Measurements from ENCODE around the gene CDC42BPA.
"Not testable (repeated sequence)": the region's sequence is repeated elsewhere in the genome, so short reads cannot be mapped to it uniquely, and the experiment has no call there.

Gene CDC42BPA

DNA sequence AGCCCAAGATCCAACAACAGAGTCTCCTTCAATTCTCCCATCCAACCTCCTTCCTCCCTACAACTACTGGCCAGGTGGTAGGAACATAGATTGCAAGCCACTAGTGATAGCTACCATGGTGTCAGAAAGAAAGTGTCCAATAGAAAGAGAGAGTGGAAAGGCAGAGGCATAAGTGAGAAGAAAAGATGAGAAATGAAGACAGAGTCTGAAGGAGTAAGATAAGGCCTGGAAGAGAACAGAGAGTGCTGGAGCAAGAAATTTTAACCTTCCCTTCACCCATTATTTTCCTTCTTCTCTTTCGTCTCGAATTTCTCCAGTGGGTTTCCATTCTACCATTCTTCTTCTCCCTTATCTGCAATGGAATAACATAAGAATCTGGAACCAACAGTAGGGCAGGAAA, 57.9 kb downstream of the CDC42BPA start:
- no peak for FAIRE-seq

DNA sequence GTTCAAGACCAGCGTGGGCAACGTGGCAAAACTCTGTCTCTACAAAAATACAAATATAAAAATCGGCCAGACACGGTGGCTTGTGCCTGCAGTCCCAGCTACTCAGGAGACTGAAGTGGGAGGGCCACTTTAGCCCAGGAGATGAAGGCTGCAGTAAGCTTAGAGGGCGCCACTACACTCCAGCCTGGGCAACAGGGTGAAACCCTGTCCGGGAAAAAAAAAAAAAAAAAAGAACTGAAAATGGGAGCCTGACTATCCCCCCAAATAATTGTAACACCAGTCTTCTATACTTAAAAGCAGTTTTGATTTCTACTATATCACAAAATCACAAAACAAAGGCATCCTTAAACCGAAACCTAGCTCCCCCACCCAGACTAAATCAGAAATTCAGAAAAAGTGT, 60.3 kb downstream of the CDC42BPA start:
- no peak for FAIRE-seq

DNA sequence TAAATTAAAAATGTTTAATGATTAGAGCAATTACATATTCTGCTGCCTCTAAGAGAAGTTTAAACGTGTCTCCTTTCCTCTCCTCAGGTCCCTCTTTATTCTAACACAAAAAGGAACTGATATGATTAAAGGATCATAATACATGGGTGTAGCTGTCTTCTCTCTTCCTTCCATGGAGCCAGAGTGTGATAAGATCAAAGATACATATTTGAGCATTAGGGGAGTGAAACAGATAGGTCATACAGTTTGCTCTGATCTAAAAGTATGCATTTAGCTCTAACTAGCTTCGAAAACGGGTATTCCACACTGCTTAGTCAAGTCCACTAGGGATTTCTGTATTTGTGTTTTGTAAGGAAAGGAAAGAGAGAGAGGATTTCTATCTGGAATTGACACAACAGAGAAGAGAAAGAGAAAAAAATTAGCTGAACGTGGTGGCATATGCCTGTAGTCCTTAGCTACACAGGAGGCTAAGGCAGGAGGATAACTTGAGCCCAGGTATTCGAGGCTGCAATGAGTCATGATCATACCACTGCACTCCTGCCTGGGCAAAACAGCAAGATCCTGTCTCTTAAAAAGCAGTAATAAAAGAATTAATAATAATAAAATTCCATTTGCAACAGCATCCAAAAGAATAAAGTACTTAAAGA, 63.1 kb downstream of the CDC42BPA start:
- FAIRE-seq: no peak

DNA sequence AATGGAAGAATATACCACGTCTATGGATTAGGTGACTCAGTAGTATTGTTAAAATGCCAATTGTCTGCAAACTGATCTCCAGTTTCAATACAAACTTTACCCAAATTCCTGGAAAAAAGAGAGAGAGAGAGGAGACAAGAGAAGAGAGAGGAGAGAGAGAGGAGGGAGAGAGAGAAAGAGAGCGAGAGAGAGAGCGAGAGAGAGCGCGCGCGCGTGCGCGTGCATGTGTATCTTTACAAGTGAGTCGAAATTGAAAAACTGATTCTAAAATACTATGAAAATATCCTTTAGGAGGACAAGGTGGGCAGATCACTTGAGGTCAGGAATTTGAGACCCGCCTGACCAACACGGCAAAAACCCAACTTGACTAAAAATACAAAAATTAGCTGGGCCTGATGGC, 65.2 kb downstream of the CDC42BPA start:
- FAIRE-seq: no peak

DNA sequence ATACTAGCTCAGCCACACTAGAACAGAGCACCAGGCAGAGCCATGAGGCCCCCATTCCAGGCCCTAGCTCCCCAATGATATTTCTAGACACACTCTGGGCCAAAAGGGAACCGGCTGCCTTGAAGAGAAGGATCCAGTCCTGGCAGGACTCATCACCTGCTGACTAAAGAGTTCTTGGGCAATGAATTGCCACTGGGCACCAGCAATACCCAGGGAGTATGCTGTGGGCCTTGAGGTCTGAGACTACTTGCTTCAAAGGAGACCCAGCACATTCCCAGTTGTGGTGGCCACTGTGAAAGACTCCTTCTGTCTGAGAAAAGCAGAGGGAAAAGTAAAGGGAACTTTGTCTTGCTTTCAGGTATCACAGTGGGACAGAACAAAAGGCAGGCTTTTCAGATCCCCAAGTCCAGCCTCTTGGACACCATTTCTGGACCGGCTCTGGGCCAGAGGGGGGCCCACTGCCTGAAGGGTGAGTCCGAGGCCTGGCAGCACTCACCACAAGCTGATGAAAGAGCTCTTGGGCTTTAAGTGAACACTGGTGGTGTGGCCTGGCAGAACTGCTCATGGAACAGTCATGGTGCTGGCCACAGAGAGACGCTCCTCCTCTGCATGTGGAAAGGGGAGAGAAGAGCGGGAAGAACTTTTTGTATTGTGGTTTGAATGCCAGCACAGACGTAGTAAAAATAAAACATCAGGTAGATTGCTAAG, 72.5 kb downstream of the CDC42BPA start:
- FAIRE-seq: no peak

DNA sequence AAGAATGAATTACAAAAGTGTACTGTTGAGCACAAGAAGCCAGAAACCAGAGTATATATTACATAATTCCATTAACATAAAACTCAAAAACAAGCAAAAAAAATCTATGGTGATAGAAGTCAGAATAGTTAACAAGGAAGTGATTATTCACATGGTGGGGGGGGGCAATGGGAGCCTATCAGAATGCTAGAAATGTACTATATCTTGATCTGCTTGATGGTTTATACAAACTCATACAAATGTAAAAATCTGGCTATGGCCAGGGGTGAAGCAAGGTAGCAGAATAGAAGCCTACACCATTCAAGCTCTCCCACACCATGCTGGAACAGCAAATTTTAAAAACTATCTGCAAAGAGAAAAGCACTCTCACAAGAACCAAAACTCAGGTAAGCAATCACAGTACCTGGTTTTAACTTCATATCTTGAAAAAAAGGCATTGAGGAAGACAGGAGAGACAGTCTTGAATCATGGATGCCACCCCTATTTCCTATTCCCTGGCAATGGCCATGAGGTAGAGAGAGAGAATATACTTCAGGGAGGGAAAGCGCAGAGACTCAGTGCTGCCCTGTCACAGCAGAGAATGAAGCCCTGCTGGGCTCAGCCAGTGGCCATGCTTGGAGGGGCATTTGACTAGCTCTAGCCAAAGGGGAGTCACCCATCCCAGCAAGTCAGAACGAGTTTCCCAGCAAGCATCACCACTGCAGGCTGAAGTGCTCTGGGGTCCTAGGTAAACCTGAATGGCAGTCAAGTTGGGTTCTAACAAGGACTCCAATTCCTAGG, 73.8 kb downstream of the CDC42BPA start:
- FAIRE-seq: peak; percentile 56

DNA sequence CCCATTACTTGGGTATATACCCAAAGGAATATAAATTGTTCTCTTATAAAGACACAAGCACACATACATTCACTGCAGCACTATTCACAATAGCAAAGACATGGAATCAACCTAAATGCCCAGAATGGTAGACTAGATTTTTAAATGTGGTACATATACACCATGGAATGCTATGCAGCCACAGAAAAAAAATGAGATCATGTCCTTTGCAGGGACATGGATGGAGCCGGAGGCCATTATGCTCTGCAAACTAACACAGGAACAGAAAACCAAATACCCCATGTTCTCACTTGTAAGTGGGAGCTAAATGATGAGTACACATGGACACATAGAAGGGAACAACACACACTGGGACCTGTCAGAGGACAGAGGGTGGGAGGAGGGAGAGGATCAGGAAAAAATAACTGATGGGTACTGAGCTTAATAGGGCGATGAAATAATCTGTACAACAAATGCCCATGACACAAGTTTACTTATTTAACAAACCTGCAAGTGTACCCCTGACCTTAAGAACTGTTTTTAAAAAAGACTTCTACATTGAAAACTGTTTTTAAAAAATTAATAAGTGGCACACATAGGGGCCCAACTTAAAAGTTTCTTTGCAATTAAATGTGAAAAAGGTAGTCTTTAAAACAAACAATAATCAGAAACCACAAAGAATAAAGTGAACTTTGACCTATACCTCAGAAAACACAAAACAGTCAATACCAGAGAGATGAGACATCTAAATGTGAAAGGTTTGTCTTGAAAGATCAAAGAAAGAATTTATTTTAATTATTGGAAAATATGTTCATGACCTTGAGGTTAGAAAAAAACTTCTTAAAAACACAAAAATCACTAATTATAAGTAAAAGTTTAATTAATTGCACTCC, 75.2 kb downstream of the CDC42BPA start:
- peak; percentile 72 for FAIRE-seq

DNA sequence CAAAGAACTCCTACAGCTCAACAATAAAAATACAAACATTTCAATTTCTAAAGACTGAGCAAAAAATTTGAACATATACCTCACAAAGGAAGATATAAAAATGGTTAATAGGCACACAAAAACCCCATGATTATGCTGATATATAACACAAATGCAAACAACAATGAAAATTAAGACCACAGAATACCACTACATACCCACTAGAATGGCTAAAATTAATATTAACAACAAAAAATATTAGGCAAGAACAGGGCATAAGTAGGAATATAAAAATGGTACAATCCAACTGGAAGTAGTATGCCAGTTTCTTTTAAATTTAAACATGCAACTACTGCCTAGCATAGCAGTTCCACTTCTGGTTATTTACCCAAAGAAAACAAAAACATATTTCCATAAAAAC, 77.3 kb downstream of the CDC42BPA start:
- peak; percentile 17 for FAIRE-seq

DNA sequence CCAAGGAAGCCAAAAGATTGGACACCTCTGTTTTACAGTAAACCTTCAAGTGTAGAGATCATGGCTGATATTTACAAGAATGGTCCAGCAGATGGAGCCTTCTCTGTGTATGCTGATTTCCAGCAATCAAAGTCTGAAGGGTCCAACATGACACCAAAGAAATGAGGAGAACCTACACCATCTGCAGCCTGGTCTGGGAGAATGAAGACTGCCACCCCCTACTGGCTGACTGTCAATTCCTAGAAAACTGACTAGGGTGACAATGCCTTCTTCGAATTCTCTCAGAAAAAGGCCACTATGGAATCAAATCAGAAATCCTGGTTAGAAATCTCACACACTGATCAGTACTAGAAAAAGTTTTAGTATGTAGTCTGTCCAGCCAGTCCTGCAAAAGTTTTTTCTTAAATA, 83.3 kb downstream of the CDC42BPA start:
- FAIRE-seq: peak; percentile 98

DNA sequence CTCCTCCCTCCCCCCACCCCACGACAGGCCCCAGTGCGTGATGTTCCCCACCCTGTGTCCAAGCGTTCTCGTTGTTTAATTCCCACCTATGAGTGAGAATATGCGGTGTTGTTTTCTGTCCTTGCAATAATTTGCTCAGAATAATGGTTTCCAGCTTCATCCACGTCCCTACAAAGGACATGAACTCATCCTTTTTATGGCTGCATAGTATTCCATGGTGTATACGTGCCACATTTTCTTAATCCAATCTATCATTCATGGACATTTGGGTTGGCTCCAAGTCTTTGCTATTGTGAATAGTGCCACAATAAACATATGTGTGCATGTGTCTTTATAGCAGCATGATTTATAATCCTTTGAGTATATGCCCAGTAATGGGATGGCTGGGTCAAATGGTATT, 87.2 kb downstream of the CDC42BPA start:
- FAIRE-seq: not testable (repeated sequence)

DNA sequence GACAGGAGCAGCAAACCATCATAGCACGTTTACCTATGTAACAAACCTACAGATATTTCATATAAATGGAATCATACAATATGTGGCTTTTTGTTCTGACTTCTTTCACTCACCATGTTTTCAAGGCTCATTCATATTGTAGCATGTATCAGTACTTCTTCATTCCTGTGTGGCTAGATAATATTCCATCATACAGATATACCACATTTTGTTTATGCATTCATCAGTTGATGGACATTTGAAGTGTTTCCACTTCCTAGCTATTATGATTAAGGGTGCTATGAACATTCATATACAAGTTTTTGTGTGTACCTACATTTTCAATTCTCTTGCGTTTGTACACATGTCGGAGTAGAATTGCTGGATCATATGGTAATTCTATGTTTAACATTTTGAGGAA, 90.1 kb downstream of the CDC42BPA start:
- FAIRE-seq: no peak

DNA sequence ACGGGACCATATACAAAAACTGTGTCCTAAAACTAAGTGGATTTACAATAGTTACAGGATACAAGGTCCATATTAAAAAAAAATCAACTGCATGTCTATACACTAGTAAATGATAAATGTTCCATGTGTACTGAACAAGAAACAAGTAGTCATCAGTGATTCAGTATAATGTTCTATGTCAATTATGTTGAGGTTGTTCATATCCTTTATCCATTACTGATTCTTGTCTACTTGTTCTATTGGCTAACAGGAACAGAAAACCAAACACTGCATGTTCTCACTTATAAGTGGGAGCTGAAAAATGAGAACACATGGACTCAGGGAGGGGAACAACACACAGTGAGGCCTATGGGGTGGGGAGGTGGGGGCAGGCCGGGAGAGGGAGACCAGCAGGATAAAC, 90.5 kb downstream of the CDC42BPA start:
- no peak for FAIRE-seq

DNA sequence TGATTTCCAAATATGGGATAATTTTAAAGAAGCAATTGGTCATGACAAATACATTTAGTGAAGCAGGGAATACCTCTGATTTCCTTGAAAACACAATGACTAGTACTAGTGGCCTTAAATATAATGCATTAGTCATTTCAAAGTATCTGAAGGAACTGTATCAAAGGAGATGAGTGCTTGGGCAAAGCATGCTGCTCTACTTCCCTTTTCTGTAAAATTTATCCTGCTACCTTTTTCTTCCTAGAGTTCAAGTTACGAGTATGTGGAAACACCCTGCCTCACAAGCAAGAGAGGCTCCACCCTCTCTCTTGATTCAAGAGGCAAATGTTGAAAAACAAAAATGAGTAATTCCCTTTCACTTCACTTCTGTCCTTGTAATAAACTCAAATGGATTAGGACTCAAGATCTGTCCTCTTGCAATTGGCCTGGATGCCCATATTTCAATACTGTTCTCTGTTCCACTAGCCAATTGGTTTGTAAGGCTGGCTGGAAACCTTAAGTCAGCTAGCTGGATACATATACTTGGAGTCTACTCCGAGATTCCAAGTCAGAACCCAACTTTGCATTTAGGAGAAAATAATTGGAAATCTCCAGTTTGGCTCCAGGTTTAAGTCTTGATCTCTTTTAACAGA, 92.5 kb downstream of the CDC42BPA start:
- FAIRE-seq: no peak

DNA sequence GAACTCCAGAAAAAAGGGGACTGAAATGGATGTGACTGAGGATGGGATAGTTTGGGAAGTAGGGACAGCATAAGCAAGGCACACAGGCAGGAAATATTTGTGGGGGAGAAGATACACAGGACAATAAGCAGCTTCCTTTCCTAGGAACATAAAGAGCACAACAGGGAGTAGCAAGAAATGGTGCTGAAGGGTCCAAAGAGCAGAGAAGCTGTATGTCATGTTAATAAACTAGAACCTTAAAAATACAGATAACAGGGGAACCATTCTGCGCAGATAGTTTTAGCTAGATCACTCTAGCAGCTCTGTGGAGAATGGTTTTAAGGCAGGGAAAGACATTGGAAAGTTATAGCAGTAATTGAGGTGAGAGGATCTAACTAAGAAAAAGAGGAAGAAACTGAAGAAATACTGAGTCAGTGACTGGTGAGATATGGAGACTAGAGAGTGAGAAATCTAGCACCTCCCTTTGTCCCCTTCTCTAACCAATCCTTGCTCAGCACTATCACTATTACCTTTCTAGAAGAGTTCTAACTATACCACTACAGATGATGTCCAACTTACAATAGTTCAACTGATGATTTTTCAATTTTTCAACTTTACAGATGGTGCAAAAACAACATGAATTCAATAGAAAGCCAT, 95.0 kb downstream of the CDC42BPA start:
- no peak for FAIRE-seq

DNA sequence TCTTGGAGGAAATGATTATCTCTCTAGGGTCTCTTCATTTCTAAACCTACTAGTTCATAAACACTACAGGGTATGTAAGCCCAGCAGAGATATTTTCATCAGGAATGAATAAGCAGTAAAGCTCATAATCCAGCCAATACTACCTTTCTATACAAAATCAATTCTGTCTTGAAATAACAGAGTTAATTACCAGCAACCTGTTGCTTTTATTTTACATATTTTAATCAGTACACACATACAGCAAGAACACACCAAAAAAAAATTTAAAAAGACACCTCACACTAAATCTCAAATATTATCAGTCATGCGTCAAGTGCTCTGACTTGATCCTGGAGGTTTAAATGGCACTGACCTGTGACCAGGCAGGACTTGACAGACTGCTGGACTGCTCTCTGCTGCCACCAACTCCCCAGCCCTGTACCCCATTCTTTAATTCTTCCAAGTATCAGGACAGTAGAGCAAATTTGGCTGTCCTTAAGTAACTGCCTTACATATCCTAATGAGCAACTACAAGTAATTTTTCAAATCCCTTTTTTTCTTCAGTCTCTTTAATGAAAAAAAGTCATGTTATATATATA, 98.5 kb downstream of the CDC42BPA start:
- no peak for FAIRE-seq

DNA sequence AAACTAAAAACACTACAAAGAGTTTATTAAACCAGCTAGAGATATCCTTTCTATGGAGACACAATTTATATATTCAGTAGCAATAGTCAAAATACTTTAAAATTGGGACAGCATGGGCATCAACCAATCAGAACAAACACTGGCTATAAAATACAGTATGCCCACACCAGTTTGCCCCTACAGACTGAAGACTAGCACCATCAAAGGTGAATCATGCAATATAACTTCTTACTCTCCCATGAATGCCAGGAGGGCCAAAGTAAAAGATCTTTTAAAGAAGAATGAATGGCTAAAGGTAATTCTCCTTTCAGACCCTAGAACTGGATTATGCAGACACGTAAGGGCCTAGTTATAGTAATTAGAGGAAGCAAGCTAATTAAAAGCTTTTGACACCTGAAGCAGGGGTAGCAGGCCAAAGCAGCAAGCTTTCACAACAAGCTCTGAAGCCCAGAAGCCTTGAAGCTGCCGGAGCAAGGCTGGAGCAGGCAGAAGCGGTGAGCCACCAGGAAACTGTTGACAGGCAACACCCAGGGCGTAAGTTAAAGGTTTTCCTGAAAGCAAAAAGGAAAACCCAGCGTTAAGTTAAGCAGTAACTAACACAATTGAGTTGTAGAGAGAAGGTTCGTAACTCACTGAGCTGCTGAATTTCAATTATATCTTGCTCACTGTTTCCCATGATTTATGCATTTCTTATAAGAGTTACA, 99.3 kb downstream of the CDC42BPA start:
- FAIRE-seq: no peak

DNA sequence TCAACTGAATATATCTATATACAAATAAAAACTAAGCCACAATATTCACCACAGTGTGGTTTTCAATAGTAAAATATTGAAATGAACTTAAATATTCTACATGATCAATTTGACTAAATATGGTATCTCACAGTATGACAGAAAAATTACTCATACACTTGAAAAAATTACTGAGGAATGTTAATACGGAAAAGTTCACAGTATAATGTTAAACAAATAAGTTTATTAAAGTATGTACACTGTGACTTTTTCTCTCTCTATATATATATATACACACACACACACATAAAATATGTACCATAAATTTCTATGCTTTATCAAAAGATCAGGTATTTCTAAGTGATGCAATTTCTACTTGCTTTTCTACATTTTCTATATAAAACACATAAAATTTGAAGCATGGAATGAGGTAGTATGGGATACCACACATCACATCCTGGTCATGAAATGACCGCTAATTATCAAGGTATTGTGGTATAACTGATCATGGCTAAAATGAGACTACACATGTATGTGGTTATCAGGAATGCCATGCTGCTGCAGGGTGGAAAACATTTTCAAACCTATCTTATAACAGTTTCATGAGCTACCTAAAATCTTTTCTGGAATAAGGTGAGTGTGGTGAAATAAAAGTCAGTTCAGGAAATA, 102.3 kb downstream of the CDC42BPA start:
- peak; percentile 78 for FAIRE-seq

DNA sequence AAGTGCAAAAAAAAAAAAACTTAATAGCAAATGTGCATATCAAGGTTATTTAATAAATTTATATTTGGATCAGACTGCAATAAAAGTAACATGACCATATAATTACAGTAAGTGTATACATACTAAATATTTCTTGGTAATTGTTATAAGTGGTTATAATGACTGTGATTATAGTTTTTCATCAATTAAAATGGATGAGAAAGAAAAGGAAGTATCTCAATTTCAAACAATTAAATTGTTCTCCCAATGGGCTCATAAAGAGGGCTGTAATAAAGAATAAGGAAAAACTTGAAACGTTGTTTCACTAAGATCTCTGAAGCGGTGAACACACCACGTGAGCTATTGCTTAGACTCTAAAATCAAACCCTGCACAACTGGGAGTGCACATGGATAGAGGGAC, 104.1 kb downstream of the CDC42BPA start:
- FAIRE-seq: peak; percentile 58

DNA sequence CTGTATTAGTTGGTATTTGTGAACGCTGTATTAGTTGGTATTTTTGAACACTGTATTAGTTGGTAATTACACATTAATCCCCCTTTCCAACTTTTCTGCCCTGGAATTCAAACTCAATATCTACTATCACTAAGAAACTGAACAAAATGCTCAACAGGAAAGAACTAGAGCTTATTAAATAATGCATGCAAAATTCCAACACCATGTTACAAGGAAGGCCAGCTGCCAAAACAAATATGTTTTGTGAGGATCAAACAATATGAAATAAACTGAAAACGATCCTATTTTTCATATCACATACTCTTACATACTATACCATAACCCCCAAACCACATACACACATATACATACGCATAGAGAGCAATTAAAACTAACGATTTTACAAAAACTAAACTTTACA, 104.9 kb downstream of the CDC42BPA start:
- FAIRE-seq: no peak

DNA sequence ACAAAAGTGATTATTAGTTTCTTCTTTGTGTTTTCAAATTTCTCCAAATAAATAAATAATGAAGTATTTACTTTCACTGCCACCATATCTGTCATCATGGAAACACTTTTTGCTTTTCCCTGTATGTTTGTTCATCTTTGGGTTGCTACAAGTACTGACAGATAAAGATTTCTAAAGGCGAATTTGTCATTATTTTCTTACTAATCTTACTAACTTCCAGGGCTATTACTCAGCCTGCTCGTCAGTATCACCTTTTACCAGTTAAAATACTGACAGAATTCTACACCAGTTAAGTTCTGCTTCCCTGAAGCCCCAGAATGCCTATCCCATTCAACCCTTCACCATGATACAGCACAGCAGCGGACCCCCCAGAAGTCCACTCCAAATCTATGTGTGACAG, 106.1 kb downstream of the CDC42BPA start:
- FAIRE-seq: no peak
